ENCODE data around the gene ZNF765.

- TF ChIP-seq, protein P1, sequence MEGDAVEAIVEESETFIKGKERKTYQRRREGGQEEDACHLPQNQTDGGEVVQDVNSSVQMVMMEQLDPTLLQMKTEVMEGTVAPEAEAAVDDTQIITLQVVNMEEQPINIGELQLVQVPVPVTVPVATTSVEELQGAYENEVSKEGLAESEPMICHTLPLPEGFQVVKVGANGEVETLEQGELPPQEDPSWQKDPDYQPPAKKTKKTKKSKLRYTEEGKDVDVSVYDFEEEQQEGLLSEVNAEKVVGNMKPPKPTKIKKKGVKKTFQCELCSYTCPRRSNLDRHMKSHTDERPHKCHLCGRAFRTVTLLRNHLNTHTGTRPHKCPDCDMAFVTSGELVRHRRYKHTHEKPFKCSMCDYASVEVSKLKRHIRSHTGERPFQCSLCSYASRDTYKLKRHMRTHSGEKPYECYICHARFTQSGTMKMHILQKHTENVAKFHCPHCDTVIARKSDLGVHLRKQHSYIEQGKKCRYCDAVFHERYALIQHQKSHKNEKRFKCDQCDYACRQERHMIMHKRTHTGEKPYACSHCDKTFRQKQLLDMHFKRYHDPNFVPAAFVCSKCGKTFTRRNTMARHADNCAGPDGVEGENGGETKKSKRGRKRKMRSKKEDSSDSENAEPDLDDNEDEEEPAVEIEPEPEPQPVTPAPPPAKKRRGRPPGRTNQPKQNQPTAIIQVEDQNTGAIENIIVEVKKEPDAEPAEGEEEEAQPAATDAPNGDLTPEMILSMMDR (IDR thresholded peaks at IDR 0.05), result no peak
- TF ChIP-seq POLR2A (IDR thresholded peaks at IDR 0.05), result no peak
Measured at GRCh38 chr19:53462861-53463260, 67.9 kb downstream of the ZNF765 start.
